Gastrocnemius medialis (tissue), 4 donors: ENCODE results near the gene KCNH2. TPM values are rescaled to one million over a fixed set of nuclear protein-coding genes. Genes with fewer than 3 reads are reported as not detected.

ENCODE experiments used
- ATAC-seq, 2 donors: fragments of 150-250 bp; one replicate each; pipeline ENCODE4 v1.9.1; 2016
- DNase-seq, 2 donors: peaks; one replicate each; pipeline ENCODE4 v3.0.0-alpha.2; 2019
- H3K27ac ChIP-seq, 4 donors: fragments of 200-600 bp; sonication (generic); 1 replicate in 1 of 4; 2 replicates in 3 of 4; pipeline ENCODE4 v1.5.1; 2016 to 2018; ENCODE audit warnings: mild to moderate bottlenecking in 2 of 4, moderate library complexity in 1 of 4
- H3K27me3 ChIP-seq, 3 donors: fragments of 200-600 bp; sonication (generic) in 2 of 3; 1 replicate in 1 of 3; 2 replicates in 2 of 3; pipeline versions ENCODE4 v1.5.1 to v1.6.0; 2016 to 2019; ENCODE audit warnings: mild to moderate bottlenecking in 1 of 3, moderate library complexity in 1 of 3
- H3K36me3 ChIP-seq, 2 donors: fragments of 200-600 bp; sonication (generic) in 1 of 2; one replicate each; pipeline ENCODE4 v1.5.1; 2017 to 2018
- H3K4me1 ChIP-seq, 2 donors: fragments of 200-600 bp; sonication (generic) in 1 of 2; one replicate each; pipeline ENCODE4 v1.5.1; 2016 to 2017; ENCODE audit warnings: mild to moderate bottlenecking in 2 of 2
- H3K4me3 ChIP-seq, 4 donors: fragments of 200-600 bp; sonication (generic) in 3 of 4; 1 replicate in 1 of 4; 2 replicates in 3 of 4; pipeline ENCODE4 v1.5.1; 2016 to 2019; ENCODE audit warnings: mild to moderate bottlenecking in 2 of 4
- H3K9me3 ChIP-seq, 3 donors: fragments of 200-600 bp; sonication (generic) in 2 of 3; 1 replicate in 1 of 3; 2 replicates in 2 of 3; pipeline ENCODE4 v1.5.1; 2016 to 2019
- CTCF ChIP-seq, 5 experiments: fragments of 450-650 bp in 3 of 5; fragments of 200-600 bp in 2 of 5; sonication (generic) in 2 of 5; IDR thresholded peaks in 4 of 5; conservative IDR thresholded peaks in 1 of 5; 1 replicate in 4 of 5; 2 replicates in 1 of 5; pipeline ENCODE4 v1.5.1; 2016 to 2019; ENCODE audit warnings: antibody characterized with exemption in 5 of 5, mild to moderate bottlenecking in 3 of 5, moderate library complexity in 3 of 5
- POLR2A ChIP-seq, 2 donors: fragments of 450-650 bp; IDR thresholded peaks; one replicate each; pipeline ENCODE4 v1.6.1; 2017; ENCODE audit warnings: antibody characterized with exemption in 2 of 2, mild to moderate bottlenecking in 2 of 2, moderate library complexity in 2 of 2
- in situ Hi-C, 4 donors: fragments of 200-750 bp; cut with MboI; loops; one replicate each; pipeline versions ENCODE4 v1.15.0 to v1.8.0; 2017; ENCODE audit warnings: low sequenced_read_pairs in 4 of 4
- intact Hi-C: fragments of 100-400 bp; cut with DNase I; formaldehyde crosslinking; loops from one replicate; pipeline ENCODE4 v1.15.1; 2023; ENCODE audit warnings: low total_unique reads
- total RNA-seq, 4 donors: library from RNA; depleted of rRNA; stranded (reverse); fragments of >200 nt; gene quantifications; one replicate each; pipeline versions ENCODE4 v1.1.0 to v1.2.3, GENCODE V29; 2016

KCNH2 gene
- total RNA-seq, 4 donors from 2014 or later, result 0.19 to 1.00 (median 0.46) TPM; not detected in 1

GRCh38 chr7:150916670-150917069 lies 61.5 kb downstream of the KCNH2 start:
- ATAC-seq (no peak), DNase-seq (no peak)
- Histone ChIP-seq H3K36me3 (no peaks in the 10 kb centered on the region), H3K9me3 (no peaks in the 10 kb centered on the region), H3K4me1 (no peaks in the 10 kb centered on the region), H3K27ac (no peak overlapping the region), H3K4me3 (no peak overlapping the region), H3K27me3 (peaks cover 0 to 3% (median 0%) of the 10 kb centered on the region in 3 donors)
- in situ Hi-C loops (no loop called here), intact Hi-C loops (no loop called here)
- no peak for TF ChIP-seq POLR2A (IDR thresholded peaks at IDR 0.05)
- TF ChIP-seq CTCF (IDR thresholded peaks at IDR 0.05 in 4 of 5, conservative IDR thresholded peaks at IDR 0.05 in 1 of 5), result no peak

GRCh38 chr7:150914966-150915365 lies 63.2 kb downstream of the KCNH2 start:
- Histone ChIP-seq H3K4me1 (no peaks in the 10 kb centered on the region), H3K4me3 (no peak overlapping the region), H3K27ac (no peak overlapping the region), H3K27me3 (peaks cover 0 to 3% (median 0%) of the 10 kb centered on the region in 3 donors), H3K36me3 (no peaks in the 10 kb centered on the region), H3K9me3 (no peaks in the 10 kb centered on the region)
- ATAC-seq (no peak), DNase-seq (no peak)
- in situ Hi-C loops, result no loop called here
- TF ChIP-seq POLR2A (IDR thresholded peaks at IDR 0.05) (no peak), CTCF (IDR thresholded peaks at IDR 0.05 in 4 of 5, conservative IDR thresholded peaks at IDR 0.05 in 1 of 5) (no peak)
- intact Hi-C loops, result no loop called here

GRCh38 chr7:150914196-150914595 lies 63.9 kb downstream of the KCNH2 start:
- Histone ChIP-seq H3K27ac (no peak overlapping the region), H3K9me3 (no peaks in the 10 kb centered on the region), H3K27me3 (peaks cover 0 to 3% (median 0%) of the 10 kb centered on the region in 3 donors), H3K4me3 (no peak overlapping the region), H3K36me3 (no peaks in the 10 kb centered on the region), H3K4me1 (no peaks in the 10 kb centered on the region)
- intact Hi-C loops (no loop called here), in situ Hi-C loops (no loop called here)
- TF ChIP-seq CTCF (IDR thresholded peaks at IDR 0.05 in 4 of 5, conservative IDR thresholded peaks at IDR 0.05 in 1 of 5), result no peak
- no peak for TF ChIP-seq POLR2A (IDR thresholded peaks at IDR 0.05)
- no peak for DNase-seq
- ATAC-seq, result no peak

GRCh38 chr7:150912427-150912826 lies 65.7 kb downstream of the KCNH2 start:
- Histone ChIP-seq H3K9me3 (no peaks in the 10 kb centered on the region), H3K4me3 (no peak overlapping the region), H3K27me3 (peaks cover 0 to 3% (median 0%) of the 10 kb centered on the region in 3 donors), H3K27ac (no peak overlapping the region), H3K4me1 (no peaks in the 10 kb centered on the region), H3K36me3 (no peaks in the 10 kb centered on the region)
- DNase-seq (no peak), ATAC-seq (no peak)
- no peak for TF ChIP-seq CTCF (IDR thresholded peaks at IDR 0.05 in 4 of 5, conservative IDR thresholded peaks at IDR 0.05 in 1 of 5)
- no peak for TF ChIP-seq POLR2A (IDR thresholded peaks at IDR 0.05)
- in situ Hi-C loops (no loop called here), intact Hi-C loops (no loop called here)

GRCh38 chr7:150911590-150912267 lies 66.4 kb downstream of the KCNH2 start:
- H3K27ac ChIP-seq, result no peak overlapping the region
- no peak for DNase-seq
- H3K36me3 ChIP-seq, result no peaks in the 10 kb centered on the region
- peaks cover 0 to 3% (median 0%) of the 10 kb centered on the region in 3 donors for H3K27me3 ChIP-seq
- H3K9me3 ChIP-seq, result no peaks in the 10 kb centered on the region
- in situ Hi-C loops (no loop called here), intact Hi-C loops (no loop called here)
- ATAC-seq, result no peak
- H3K4me3 ChIP-seq, result no peak overlapping the region
- TF ChIP-seq POLR2A (IDR thresholded peaks at IDR 0.05) (no peak), CTCF (IDR thresholded peaks at IDR 0.05 in 4 of 5, conservative IDR thresholded peaks at IDR 0.05 in 1 of 5) (no peak)
- no peaks in the 10 kb centered on the region for H3K4me1 ChIP-seq
